Left ventricle myocardium inferior (tissue), 1 donor: ENCODE data around the gene MCRIP1. TPM values are rescaled to one million over a fixed set of nuclear protein-coding genes. Genes with fewer than 3 reads are reported as not detected.
A peak's percentile ranks its signal among the peaks of the same experiment; 100 is the strongest.

Experiments used
- DNase-seq: peaks from one replicate; pipeline ENCODE4 v3.0.0-alpha.2; 2020
- H3K27ac ChIP-seq: fragments of 200-600 bp; replicated peaks from 2 replicates; pipeline ENCODE4 v1.8.0; 2021
- H3K27me3 ChIP-seq: fragments of 200-600 bp; 2 replicates; pipeline ENCODE4 v1.8.0; 2021; ENCODE audit warnings: low read depth
- H3K36me3 ChIP-seq: fragments of 200-600 bp; 2 replicates; pipeline ENCODE4 v1.8.0; 2021
- H3K4me1 ChIP-seq: fragments of 200-600 bp; 2 replicates; pipeline ENCODE4 v1.8.0; 2021
- H3K4me3 ChIP-seq: fragments of 200-600 bp; 2 replicates; pipeline ENCODE4 v1.8.0; 2021; ENCODE audit warnings: mild to moderate bottlenecking, moderate library complexity
- H3K9me3 ChIP-seq: fragments of 200-600 bp; replicated peaks from 2 replicates; pipeline ENCODE4 v1.8.0; 2021
- intact Hi-C: fragments of 100-400 bp; cut with micrococcal nuclease; formaldehyde crosslinking; loops from one replicate; pipeline ENCODE4 v1.11.0; 2022
- total RNA-seq: library from RNA; stranded (reverse); fragmentation: NEBNext Ultra II Directional; extraction: Animal tissue kit (Norgen Biotek cat#: 25700); gene quantifications from one replicate; pipeline ENCODE4 v1.2.1, GENCODE V29; 2021
- TF ChIP-seq, protein P1 (sequence below): fragments of 200-600 bp; IDR thresholded peaks from 2 replicates; pipeline ENCODE4 v1.8.0; 2021; ENCODE audit warnings: antibody characterized with exemption, mild to moderate bottlenecking, borderline replicate concordance
- donor health status: DM: no; HTN: yes; CAD: no; lungs with severe emphysema.

MCRIP1 gene
- total RNA-seq, 1 donor from 2014 or later, result 110 TPM

DNA sequence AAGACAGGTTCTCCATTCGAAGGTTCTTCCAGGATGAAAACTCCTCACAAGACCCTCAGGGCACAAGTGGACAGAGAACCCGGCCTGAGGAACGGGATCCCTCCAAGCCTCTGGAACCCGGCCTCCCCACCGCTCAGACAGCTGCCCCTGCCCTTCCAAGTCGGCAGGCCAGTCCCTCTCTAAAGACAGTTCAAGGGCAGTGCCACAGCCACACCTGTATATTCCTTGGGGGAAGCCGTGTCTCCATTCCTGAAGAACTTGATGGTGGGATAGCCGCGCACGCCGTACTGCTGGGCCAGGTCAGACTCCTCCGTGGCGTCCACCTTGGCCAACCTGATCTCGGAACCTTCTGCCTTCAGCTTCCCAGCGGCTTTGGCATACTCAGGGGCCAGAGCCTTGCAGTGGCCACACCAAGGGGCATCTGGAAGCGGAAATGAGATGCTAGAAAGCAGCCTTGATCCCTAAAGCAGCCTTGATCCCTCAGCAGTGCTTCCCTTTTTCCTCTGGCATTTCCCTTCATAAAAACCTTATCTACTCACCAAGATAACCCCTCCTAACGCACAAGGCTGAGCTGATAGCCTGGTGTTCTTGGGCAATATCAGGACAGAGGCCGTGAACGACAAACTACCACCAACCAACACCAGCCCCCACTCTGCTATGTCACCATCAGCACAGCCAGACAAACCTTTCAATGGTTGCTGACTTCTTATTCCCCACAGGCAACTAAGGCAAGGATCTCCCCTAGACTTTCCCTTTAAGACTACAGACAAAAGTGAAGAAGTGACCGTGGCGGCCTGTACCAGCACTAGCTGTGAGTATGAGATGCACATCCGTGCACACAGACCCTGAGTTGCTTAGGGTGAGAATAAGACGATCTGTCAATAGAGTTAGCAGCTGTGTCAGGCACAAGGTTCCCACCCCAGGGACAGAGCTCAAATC lies 26.1 kb upstream of the MCRIP1 start:
- TF ChIP-seq, protein P1, sequence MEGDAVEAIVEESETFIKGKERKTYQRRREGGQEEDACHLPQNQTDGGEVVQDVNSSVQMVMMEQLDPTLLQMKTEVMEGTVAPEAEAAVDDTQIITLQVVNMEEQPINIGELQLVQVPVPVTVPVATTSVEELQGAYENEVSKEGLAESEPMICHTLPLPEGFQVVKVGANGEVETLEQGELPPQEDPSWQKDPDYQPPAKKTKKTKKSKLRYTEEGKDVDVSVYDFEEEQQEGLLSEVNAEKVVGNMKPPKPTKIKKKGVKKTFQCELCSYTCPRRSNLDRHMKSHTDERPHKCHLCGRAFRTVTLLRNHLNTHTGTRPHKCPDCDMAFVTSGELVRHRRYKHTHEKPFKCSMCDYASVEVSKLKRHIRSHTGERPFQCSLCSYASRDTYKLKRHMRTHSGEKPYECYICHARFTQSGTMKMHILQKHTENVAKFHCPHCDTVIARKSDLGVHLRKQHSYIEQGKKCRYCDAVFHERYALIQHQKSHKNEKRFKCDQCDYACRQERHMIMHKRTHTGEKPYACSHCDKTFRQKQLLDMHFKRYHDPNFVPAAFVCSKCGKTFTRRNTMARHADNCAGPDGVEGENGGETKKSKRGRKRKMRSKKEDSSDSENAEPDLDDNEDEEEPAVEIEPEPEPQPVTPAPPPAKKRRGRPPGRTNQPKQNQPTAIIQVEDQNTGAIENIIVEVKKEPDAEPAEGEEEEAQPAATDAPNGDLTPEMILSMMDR, result no peak
- peak overlapping the region; percentile 91 for H3K4me3 ChIP-seq
- intact Hi-C loops, result no loop called here
- no peak for DNase-seq
- H3K27ac ChIP-seq, result peak overlapping the region; percentile 97
- peaks cover 42% of the 10 kb centered on the region for H3K36me3 ChIP-seq
- no peaks in the 10 kb centered on the region for H3K27me3 ChIP-seq
- no peaks in the 10 kb centered on the region for H3K9me3 ChIP-seq
- peaks cover 87% of the 10 kb centered on the region for H3K4me1 ChIP-seq

DNA sequence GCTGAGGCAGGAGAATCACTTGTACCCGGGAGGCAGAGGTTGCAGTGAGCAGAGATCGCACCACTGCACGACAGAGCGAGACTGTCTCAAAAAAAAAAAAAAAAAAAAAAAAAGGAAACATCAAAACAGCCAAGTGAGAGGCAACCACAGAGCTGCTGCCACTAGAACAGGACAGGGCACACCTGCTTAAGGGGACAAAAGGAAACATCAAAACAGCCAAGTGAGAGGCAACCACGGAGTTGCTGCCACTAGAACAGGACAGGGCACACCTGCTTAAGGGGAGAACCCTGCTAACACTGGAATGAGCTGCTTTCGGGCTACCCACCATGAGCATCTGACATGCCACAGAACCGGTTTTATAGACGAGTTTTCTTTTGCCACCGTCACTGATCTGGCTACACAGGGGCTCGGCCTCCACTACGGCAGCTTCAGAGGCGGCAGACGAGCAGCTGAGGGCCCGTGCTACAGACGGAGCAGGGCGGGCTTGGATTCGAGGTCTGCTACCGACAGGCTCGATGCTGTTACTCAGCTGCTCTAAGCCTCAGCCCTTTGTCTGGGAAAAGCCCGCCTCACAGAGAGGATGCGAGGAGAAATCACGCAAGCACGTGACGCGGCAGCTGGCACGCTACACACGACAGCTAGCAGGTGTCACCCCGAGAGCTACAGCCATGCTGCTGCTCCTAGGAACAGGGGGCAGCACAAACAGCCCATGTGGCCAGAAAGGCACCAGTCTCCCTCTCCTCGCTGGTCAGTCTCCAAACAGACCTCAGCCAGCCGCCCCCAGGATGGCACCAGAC lies 25.3 kb upstream of the MCRIP1 start:
- TF ChIP-seq, protein P1, result no peak
- H3K27ac ChIP-seq, result no peak overlapping the region
- H3K27me3 ChIP-seq, result no peaks in the 10 kb centered on the region
- intact Hi-C loops, result no loop called here
- H3K4me1 ChIP-seq, result peaks cover 82% of the 10 kb centered on the region
- H3K4me3 ChIP-seq, result peak overlapping the region; percentile 91
- no peaks in the 10 kb centered on the region for H3K9me3 ChIP-seq
- peaks cover 51% of the 10 kb centered on the region for H3K36me3 ChIP-seq
- DNase-seq, result no peak

DNA sequence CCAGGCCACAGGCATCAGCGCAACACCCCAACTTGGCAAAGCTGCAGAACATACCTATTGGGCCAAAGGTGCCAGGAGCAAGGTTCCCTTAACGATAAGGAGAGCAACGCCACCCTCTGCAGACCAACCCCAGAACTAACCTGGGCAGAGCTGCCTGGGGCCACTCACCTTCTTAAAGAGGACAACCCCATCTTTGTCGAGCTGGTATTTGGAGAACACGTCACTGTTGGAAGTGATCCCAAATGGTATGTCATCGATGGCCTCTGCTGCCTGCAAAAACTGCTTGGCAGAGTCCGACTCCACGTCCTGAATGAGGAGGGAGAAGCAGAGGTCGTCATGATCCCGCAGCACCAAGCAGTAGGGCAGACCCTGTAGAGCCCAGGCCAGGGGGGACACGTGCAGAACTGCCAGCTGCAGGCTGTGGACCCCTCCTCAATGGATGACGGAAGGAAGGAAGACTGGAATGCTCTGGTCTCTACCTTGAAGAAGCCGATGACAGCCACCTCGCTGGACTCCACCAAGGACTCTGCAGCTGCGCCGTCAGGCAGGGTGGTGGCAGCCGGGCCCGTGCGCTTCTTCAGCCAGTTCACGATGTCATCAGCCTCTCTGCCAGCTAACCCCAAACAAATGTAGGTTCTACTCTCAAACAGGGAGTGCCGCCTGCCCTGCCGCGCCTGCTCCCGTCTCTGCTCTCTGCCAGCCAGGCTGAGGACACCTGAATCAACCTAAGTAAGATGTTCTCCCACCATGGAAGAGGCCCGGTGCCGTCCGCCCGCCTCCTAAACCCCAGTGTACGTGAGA lies 22.1 kb upstream of the MCRIP1 start:
- intact Hi-C loops, result no loop called here
- peak overlapping the region; percentile 48 for H3K27ac ChIP-seq

DNA sequence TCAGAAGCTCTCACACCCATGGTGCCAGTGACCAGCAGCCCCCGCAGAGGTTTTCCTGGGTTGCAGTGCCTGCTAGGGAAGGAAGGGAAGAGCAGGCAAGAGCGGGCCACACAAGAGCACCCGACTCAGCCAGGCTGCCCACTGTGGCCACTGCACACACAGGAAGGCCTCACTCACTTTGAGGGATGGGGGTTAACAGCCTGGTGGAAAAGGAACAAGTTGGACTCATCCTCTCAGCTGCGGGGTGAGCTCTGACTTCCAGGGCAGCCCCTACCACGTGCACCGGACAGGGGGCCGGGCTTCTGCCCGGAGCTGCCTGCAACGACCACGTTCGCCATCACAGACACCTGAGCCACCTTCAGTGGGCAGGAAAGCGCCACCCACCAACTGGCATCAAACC lies 19.1 kb upstream of the MCRIP1 start:
- H3K4me3 ChIP-seq, result no peak overlapping the region
- H3K4me1 ChIP-seq, result peaks cover 27% of the 10 kb centered on the region
- peaks cover 90% of the 10 kb centered on the region for H3K36me3 ChIP-seq
- no peaks in the 10 kb centered on the region for H3K27me3 ChIP-seq
- TF ChIP-seq, protein P1, result no peak
- H3K9me3 ChIP-seq, result no peaks in the 10 kb centered on the region
- intact Hi-C loops, result no loop called here
- no peak overlapping the region for H3K27ac ChIP-seq
- DNase-seq, result no peak

More for the DNA sequence above, 22.1 kb upstream of the MCRIP1 start:
- Histone ChIP-seq H3K9me3 (no peaks in the 10 kb centered on the region), H3K36me3 (peaks cover 80% of the 10 kb centered on the region), H3K27me3 (no peaks in the 10 kb centered on the region), H3K4me1 (peaks cover 56% of the 10 kb centered on the region), H3K4me3 (no peak overlapping the region)
- DNase-seq, result no peak
- TF ChIP-seq, protein P1, result peak; percentile 19

DNA sequence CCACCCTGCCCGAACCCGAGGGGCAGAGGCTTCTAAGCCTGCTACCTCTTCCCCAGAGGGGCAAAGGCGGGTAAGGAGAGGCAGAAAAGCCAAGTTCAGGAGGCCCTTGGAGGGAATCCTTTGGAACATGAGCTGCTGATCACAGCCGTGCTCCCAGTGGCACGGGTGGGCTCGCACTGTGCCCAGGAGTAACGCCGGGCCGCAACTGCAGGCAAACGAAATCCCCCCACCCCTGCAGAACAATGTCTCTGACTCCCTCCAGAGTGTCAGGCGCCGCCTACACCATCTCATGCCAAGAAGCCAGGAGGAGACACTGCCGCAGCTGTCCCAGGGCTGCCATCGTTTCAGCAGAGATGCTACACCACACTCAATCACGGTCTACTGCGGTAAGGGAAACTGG lies 18.3 kb upstream of the MCRIP1 start:
- TF ChIP-seq, protein P1, result no peak
- intact Hi-C loops, result no loop called here
- no peaks in the 10 kb centered on the region for H3K27me3 ChIP-seq
- no peaks in the 10 kb centered on the region for H3K9me3 ChIP-seq
- DNase-seq, result no peak
- H3K36me3 ChIP-seq, result peaks cover 90% of the 10 kb centered on the region
- no peak overlapping the region for H3K27ac ChIP-seq
- H3K4me3 ChIP-seq, result no peak overlapping the region
- H3K4me1 ChIP-seq, result peaks cover 20% of the 10 kb centered on the region
